Psoas muscle (tissue), 8 donors: Measurements from ENCODE around the gene KYAT1. TPM values are rescaled to one million over a fixed set of nuclear protein-coding genes. Genes with fewer than 3 reads are reported as not detected.
"Not testable (repeated sequence)": the region's sequence is repeated elsewhere in the genome, so short reads cannot be mapped to it uniquely, and the experiment has no call there.

Experiments used
- ATAC-seq, 4 donors: fragments of 200-7000 bp; cut with Tn5 transposase; one replicate each; pipeline ENCODE4 v1.9.1; 2020; ENCODE audit warnings: moderate library complexity in 3 of 4, mild to moderate bottlenecking in 2 of 4
- DNase-seq, 2 donors: peaks; one replicate each; pipeline ENCODE4 v3.0.0-alpha.2; 2020
- H3K27ac ChIP-seq: fragments of 200-600 bp; one replicate; pipeline ENCODE4 v1.8.0; 2022
- H3K27me3 ChIP-seq, 3 donors: fragments of 200-600 bp in 1 of 3; one replicate each; pipeline versions ENCODE4 v1.6.1 to v1.8.0; 2013 to 2022; ENCODE audit warnings: low read length in 2 of 3, mild to moderate bottlenecking in 2 of 3, moderate library complexity in 1 of 3; ENCODE audit not compliant: insufficient read depth in 3 of 3
- H3K36me3 ChIP-seq, 2 donors: fragments of 200-600 bp in 1 of 2; one replicate each; pipeline versions ENCODE4 v1.6.1 to v1.8.0; 2013 to 2022; ENCODE audit warnings: low read depth in 1 of 2, mild to moderate bottlenecking in 1 of 2, moderate library complexity in 1 of 2; ENCODE audit not compliant: insufficient read depth in 1 of 2
- H3K4me1 ChIP-seq: fragments of 200-600 bp; one replicate; pipeline ENCODE4 v1.8.0; 2022
- H3K4me3 ChIP-seq: fragments of 200-600 bp; one replicate; pipeline ENCODE4 v1.8.0; 2022; ENCODE audit warnings: mild to moderate bottlenecking
- H3K9me3 ChIP-seq: fragments of 200-600 bp; one replicate; pipeline ENCODE4 v1.8.0; 2022
- CTCF ChIP-seq: fragments of 200-600 bp; IDR thresholded peaks from one replicate; pipeline ENCODE4 v1.8.0; 2022; ENCODE audit warnings: antibody characterized with exemption
- WGBS, 3 donors: extraction: QIAGEN DNeasy Blood & Tissue Kit; methylation state at CpG; one replicate each; pipeline versions ENCODE4 v1.1.6 to v1.1.7; 2013; 5-methylcytosine and 5-hydroxymethylcytosine counted together
- intact Hi-C, 2 donors: fragments of 100-400 bp; cut with DNase I; formaldehyde crosslinking; loops; one replicate each; pipeline versions ENCODE4 v1.11.0 to v1.14.2; 2022
- polyA plus RNA-seq, 3 donors: library from polyadenylated mRNA; stranded (reverse); fragments of 200-250 nt; gene quantifications; one replicate each; pipeline ENCODE4 v1.2.3, GENCODE V29; 2013
- total RNA-seq, 4 donors: library from RNA; stranded (reverse); fragmentation: NEBNext Ultra II Directional in 2 of 4; extraction: Animal tissue kit (Norgen Biotek cat#: 25700) in 2 of 4; gene quantifications; one replicate each; pipeline versions ENCODE4 v1.2.1 to v1.2.4, GENCODE V29; 2021 to 2023
- donor health status: healthy with polysubstance abuse.
- donor health status: DM: no; HTN: no; CAD: no; lungs with moderate emphysema.
- donor health status: Bipolar disorder and iron deficiency.
- donor health status: healthy.
- donor health status: DM: yes; HTN: yes; CAD: no.
- donor health status: DM: no; HTN: no; CAD: no.
- donor health status: DM: no; HTN: no; CAD: no.
- donor health status: DM: yes; HTN: yes; CAD: no.

KYAT1 gene
- total and polyA plus RNA-seq, 7 donors, result 6.4 to 12.0 (median 7.5) TPM

GRCh38 chr9:128847803-128848202 is 33.9 kb downstream of the KYAT1 start:
- ATAC-seq (no peak), DNase-seq (peak in 1 of 2 donors; percentile 2)
- no peaks in the 10 kb centered on the region for H3K36me3 ChIP-seq
- no peaks in the 10 kb centered on the region for H3K4me1 ChIP-seq
- TF ChIP-seq CTCF, result no peak
- no peak overlapping the region for H3K4me3 ChIP-seq
- H3K27ac ChIP-seq, result no peak overlapping the region
- H3K9me3 ChIP-seq, result no peaks in the 10 kb centered on the region
- H3K27me3 ChIP-seq, result no peaks in the 10 kb centered on the region
- WGBS, 3 donors, result 98 to 100% (median 100%) methylated on average over 1 of the region's 1 CpG
- intact Hi-C loops, result no loop called here

- H3K36me3 ChIP-seq, result peaks cover 0 to 9% of the 10 kb centered on the region in 2 donors
- whole genome bisulfite sequencing, 3 donors, result 71 to 85% (median 71%) methylated on average over 3 of the region's 3 CpGs
- H3K27ac ChIP-seq, result no peak overlapping the region
- H3K27me3 ChIP-seq, result no peaks in the 10 kb centered on the region
- DNase-seq (peak in 1 of 2 donors; percentile 3), ATAC-seq (no peak)
- intact Hi-C loops, result no loop called here
- TF ChIP-seq CTCF, result no peak
- no peaks in the 10 kb centered on the region for H3K9me3 ChIP-seq
- no peaks in the 10 kb centered on the region for H3K4me1 ChIP-seq
- no peak overlapping the region for H3K4me3 ChIP-seq
Observed at GRCh38 chr9:128846680-128847030, 35.1 kb downstream of the KYAT1 start.

- TF ChIP-seq CTCF, result no peak
- intact Hi-C loops, result no loop called here
- WGBS, 3 donors, result 55 to 64% (median 60%) methylated on average over 13 of the region's 13 CpGs
- H3K27ac ChIP-seq, result no peak overlapping the region
- H3K27me3 ChIP-seq, result no peaks in the 10 kb centered on the region
- peaks cover 0 to 10% of the 10 kb centered on the region in 2 donors for H3K36me3 ChIP-seq
- no peaks in the 10 kb centered on the region for H3K9me3 ChIP-seq
- H3K4me3 ChIP-seq, result no peak overlapping the region
- ATAC-seq (no peak), DNase-seq (peak in 1 of 2 donors; percentile 41)
- H3K4me1 ChIP-seq, result no peaks in the 10 kb centered on the region
Observed at GRCh38 chr9:128845186-128845931, 36.4 kb downstream of the KYAT1 start.

GRCh38 chr9:128843171-128843570 is 38.6 kb downstream of the KYAT1 start:
- H3K4me1 ChIP-seq, H3K4me3 ChIP-seq, H3K27ac ChIP-seq, H3K9me3 ChIP-seq, intact Hi-C loops, DNase-seq, H3K27me3 ChIP-seq, ATAC-seq: not testable (repeated sequence)
- peaks cover 0 to 10% of the 10 kb centered on the region in 2 donors for H3K36me3 ChIP-seq
- 94 to 98% (median 94%) methylated on average over 7 of the region's 7 CpGs for WGBS, 3 donors

GRCh38 chr9:128841694-128842492 is 39.9 kb downstream of the KYAT1 start:
- no peak overlapping the region for H3K27ac ChIP-seq
- H3K4me3 ChIP-seq, result no peak overlapping the region
- ATAC-seq (no peak), DNase-seq (peak in 1 of 2 donors; percentile 1)
- intact Hi-C loops, result no loop called here
- H3K9me3 ChIP-seq, result no peaks in the 10 kb centered on the region
- 87 to 90% (median 88%) methylated on average over 12 of the region's 12 CpGs for WGBS, 3 donors
- no peaks in the 10 kb centered on the region for H3K27me3 ChIP-seq
- peaks cover 0 to 10% of the 10 kb centered on the region in 2 donors for H3K36me3 ChIP-seq
- H3K4me1 ChIP-seq, result no peaks in the 10 kb centered on the region
- TF ChIP-seq CTCF, result no peak
